Smooth muscle cell (in vitro differentiated cells): ENCODE data around the gene RPS21. TPM values are rescaled to one million over a fixed set of nuclear protein-coding genes. Genes with fewer than 3 reads are reported as not detected.

ENCODE experiments used
- DNase-seq: peaks from one replicate; lab custom pipeline; 2025; ENCODE audit not compliant: unreplicated experiment; lab: John Stamatoyannopoulos, UW
- H2AFZ ChIP-seq: fragments of 200-600 bp; sonication (generic); 2 replicates; pipeline ENCODE4 v1.6.0; 2016; ENCODE audit warnings: antibody characterized with exemption, low read depth, mild to moderate bottlenecking
- H3F3A ChIP-seq: fragments of 200-600 bp; sonication (generic); 2 replicates; pipeline ENCODE4 v1.6.0; 2017; ENCODE audit warnings: antibody characterized with exemption, low read depth
- H3K27ac ChIP-seq: fragments of 200-600 bp; sonication (generic); 2 replicates; pipeline ENCODE4 v1.5.1; 2016; ENCODE audit warnings: low read depth, mild to moderate bottlenecking
- H3K27me3 ChIP-seq: fragments of 200-600 bp; sonication (generic); 2 replicates; pipeline ENCODE4 v1.6.1; 2016; ENCODE audit warnings: low read depth, mild to moderate bottlenecking
- H3K36me3 ChIP-seq: fragments of 200-600 bp; sonication (generic); 2 replicates; pipeline ENCODE4 v1.5.1; 2016; ENCODE audit warnings: low read depth
- H3K4me1 ChIP-seq: fragments of 200-600 bp; sonication (generic); 2 replicates; pipeline ENCODE4 v1.5.1; 2016; ENCODE audit warnings: low read depth
- H3K4me2 ChIP-seq: fragments of 200-600 bp; sonication (generic); 2 replicates; pipeline ENCODE4 v1.6.0; 2016; ENCODE audit warnings: mild to moderate bottlenecking
- H3K4me3 ChIP-seq: fragments of 200-600 bp; sonication (generic); 2 replicates; pipeline ENCODE4 v1.5.1; 2016; ENCODE audit warnings: mild to moderate bottlenecking
- H3K79me2 ChIP-seq: fragments of 200-600 bp; sonication (generic); 2 replicates; pipeline ENCODE4 v1.6.0; 2016; ENCODE audit warnings: low read depth, mild to moderate bottlenecking
- H3K9ac ChIP-seq: fragments of 200-600 bp; sonication (generic); 2 replicates; pipeline ENCODE4 v1.6.0; 2016; ENCODE audit warnings: low read depth
- H3K9me3 ChIP-seq: fragments of 200-600 bp; sonication (generic); replicated peaks from 2 replicates; pipeline ENCODE4 v1.5.1; 2016; ENCODE audit warnings: low read depth
- H4K20me1 ChIP-seq: fragments of 200-600 bp; sonication (generic); 2 replicates; pipeline ENCODE4 v1.6.0; 2016; ENCODE audit warnings: low read depth
- CTCF ChIP-seq: fragments of 200-600 bp; sonication (generic); IDR thresholded peaks from 2 replicates; pipeline ENCODE4 v1.5.1; 2017; ENCODE audit warnings: borderline replicate concordance, mild to moderate bottlenecking, antibody characterized with exemption; ENCODE audit not compliant: insufficient read depth, poor library complexity, severe bottlenecking
- WGBS: methylation state at CpG from one replicate; pipeline ENCODE4 v1.1.7; 2016; ENCODE audit warnings: low lambda C conversion rate; 5-methylcytosine and 5-hydroxymethylcytosine counted together
- polyA plus RNA-seq: library from polyadenylated mRNA; unstranded; fragments of >200 nt; fragmentation: Nextera tagmentation; extraction: Ambion mirVana; gene quantifications from 2 replicates; pipeline ENCODE4 v1.2.1, GENCODE V29; 2016
- total RNA-seq: library from RNA; depleted of rRNA; stranded (reverse); fragments of >200 nt; gene quantifications from 2 replicates; pipeline ENCODE4 v1.2.3, GENCODE V29; 2014

Gene RPS21
- total and polyA plus RNA-seq, 2 experiments from 2014 or later: 438 to 4,082 TPM

DNA sequence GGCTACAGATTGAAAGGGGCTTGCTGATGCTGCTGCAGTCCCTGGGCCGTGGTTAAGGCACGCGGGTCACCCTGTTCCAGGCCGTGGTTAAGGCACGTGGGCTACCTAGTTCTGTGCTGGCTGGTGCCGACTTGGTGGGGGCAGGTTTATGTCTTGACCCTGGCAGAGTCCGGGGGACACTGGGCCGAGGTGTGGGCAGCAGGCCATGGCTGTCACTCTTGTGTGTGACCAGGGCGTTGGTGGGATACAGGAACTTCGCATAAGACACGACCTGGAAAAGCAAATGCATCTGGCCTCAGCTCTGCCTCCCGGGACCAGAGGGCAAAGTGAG is 6.4 kb downstream of the RPS21 start:
- H3K27ac ChIP-seq: no peak overlapping the region
- 96% methylated on average over 12 of the region's 12 CpGs for WGBS
- H3K4me1 ChIP-seq: no peaks in the 10 kb centered on the region

GRCh38 chr20:62393830-62394229 is 6.9 kb downstream of the RPS21 start:
- Histone ChIP-seq H3K4me3 (no peak overlapping the region), H3K9me3 (no peaks in the 10 kb centered on the region), H3K4me2 (no peak overlapping the region), H3K36me3 (no peaks in the 10 kb centered on the region), H3K27me3 (no peaks in the 10 kb centered on the region), H3F3A (no peaks in the 10 kb centered on the region), H4K20me1 (no peaks in the 10 kb centered on the region), H2AFZ (no peak overlapping the region), H3K27ac (no peak overlapping the region), H3K9ac (no peak overlapping the region), H3K4me1 (no peaks in the 10 kb centered on the region), H3K79me2 (no peaks in the 10 kb centered on the region)
- no peak for TF ChIP-seq CTCF
- 97% methylated on average over 24 of the region's 24 CpGs for whole genome bisulfite sequencing
- DNase-seq: no peak

More for the DNA sequence above, 6.4 kb downstream of the RPS21 start:
- peaks cover 5% of the 10 kb centered on the region for H3K79me2 ChIP-seq
- no peak overlapping the region for H3K9ac ChIP-seq
- H3K36me3 ChIP-seq: no peaks in the 10 kb centered on the region
- no peak for TF ChIP-seq CTCF
- H3K27me3 ChIP-seq: no peaks in the 10 kb centered on the region
- H2AFZ ChIP-seq: no peak overlapping the region
- no peaks in the 10 kb centered on the region for H3K9me3 ChIP-seq
- no peak overlapping the region for H3K4me3 ChIP-seq
- H4K20me1 ChIP-seq: peaks cover 4% of the 10 kb centered on the region
- H3F3A ChIP-seq: no peaks in the 10 kb centered on the region
- H3K4me2 ChIP-seq: no peak overlapping the region
- DNase-seq: no peak

GRCh38 chr20:62394248-62395245 is 7.6 kb downstream of the RPS21 start:
- Histone ChIP-seq H3K4me1 (no peaks in the 10 kb centered on the region), H3K9me3 (no peaks in the 10 kb centered on the region), H2AFZ (no peak overlapping the region), H3K27me3 (no peaks in the 10 kb centered on the region), H3K27ac (no peak overlapping the region), H3F3A (no peaks in the 10 kb centered on the region), H3K4me3 (no peak overlapping the region), H3K9ac (no peak overlapping the region), H4K20me1 (no peaks in the 10 kb centered on the region), H3K36me3 (no peaks in the 10 kb centered on the region), H3K79me2 (no peaks in the 10 kb centered on the region), H3K4me2 (no peak overlapping the region)
- no peak for TF ChIP-seq CTCF
- WGBS: 95% methylated on average over 40 of the region's 44 CpGs
- no peak for DNase-seq
